NCI-H345 treated with DMSO at 0.1 percent for 48 hours (cell line): Measurements from ENCODE around the gene SLIT3.
A peak's percentile ranks its signal among the peaks of the same experiment; 100 is the strongest.

Source experiments
- DNase-seq: peaks from one replicate; lab custom pipeline; 2025; ENCODE audit not compliant: unreplicated experiment; lab: John Stamatoyannopoulos, UW

The SLIT3 gene

GRCh38 chr5:169009123-169009522 lies 291.8 kb downstream of the SLIT3 start:
- no peak for DNase-seq

- DNase-seq = no peak
Observed at GRCh38 chr5:169006842-169007790, 293.8 kb downstream of the SLIT3 start.

GRCh38 chr5:169004551-169004950 lies 296.4 kb downstream of the SLIT3 start:
- DNase-seq = no peak

DNA sequence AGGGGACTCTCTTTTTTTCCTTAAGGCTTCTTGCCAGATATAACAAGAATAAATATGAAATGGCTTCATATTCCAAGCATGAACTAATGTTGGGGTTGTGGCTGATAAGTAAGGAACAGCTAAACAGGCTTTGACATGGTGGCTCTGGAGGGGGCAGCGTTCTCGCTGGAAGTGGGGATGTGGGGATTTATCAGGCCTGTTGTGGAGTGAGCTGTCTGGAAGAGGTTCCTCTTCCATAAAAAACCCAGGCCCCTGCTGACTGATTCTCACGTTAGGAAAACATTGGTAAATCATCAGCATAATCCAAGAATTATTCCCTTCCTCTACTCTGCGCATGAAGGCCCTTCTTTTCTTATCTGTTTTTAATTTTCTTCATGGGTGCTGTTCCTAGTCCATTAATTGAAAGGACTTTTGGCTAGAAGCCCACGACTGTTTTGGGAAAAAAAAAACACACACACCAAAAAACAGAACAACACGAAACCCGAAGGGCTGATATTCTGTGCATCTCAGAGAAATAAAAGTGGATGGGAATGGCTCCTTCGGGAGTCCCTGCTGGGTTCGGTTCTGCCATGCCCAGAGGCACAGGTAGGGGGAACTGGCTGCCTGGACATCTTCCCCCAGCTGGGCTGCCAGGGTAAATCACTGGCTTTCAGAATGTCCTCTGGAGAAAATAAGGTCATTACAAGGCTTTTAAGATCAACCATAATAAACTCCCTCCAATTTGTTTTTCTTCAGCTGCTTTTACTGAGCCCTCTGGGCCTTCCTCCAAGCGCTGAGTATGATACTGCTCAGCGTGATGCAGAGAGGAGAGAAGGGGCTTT lies 297.0 kb downstream of the SLIT3 start:
- no peak for DNase-seq

- no peak for DNase-seq
Observed at GRCh38 chr5:169002953-169003555, 297.9 kb downstream of the SLIT3 start.

GRCh38 chr5:169001394-169001793 lies 299.5 kb downstream of the SLIT3 start:
- no peak for DNase-seq

- no peak for DNase-seq
Observed at GRCh38 chr5:168995024-168995423, 305.9 kb downstream of the SLIT3 start.

DNA sequence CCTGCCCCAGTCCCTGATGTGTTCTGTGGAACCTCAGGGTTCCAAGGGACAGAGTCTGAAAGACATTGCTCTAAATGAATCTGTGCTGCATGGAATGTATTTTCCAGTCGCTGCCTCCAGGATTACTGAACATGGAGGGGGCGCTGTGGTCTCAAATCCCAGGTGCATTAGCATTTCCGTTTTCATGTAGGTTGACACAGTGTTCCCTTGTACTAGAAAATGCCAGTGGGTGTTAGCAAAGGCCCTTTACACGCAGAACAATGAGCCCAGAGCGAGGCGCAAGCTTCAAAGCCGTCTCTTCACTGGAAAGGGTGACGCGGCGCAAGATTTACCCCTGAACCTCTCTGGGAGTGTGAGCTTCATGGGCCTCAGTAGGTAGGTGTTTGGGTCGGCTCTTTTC lies 308.3 kb downstream of the SLIT3 start:
- no peak for DNase-seq

- DNase-seq = no peak
Observed at GRCh38 chr5:168992016-168992415, 308.9 kb downstream of the SLIT3 start.

DNA sequence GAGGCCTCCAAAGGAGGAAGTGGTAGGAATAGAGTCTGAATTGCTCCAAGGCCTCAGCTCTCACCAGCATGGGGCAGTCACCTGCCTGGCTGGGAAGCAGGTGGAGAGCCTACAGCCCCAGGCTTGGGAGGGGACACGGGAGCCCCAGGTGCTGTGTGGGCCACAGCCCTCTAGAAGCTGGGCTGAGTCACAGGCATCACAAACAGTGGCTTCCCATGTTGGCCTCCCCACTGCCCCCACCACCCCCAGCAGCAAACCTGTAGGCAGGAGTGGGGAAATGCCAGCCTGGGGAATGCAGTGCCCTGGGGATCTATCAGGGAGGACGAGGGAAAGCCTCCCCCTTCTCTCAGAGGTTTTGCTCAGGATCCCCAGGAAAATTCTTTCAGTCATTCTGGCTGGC lies 309.6 kb downstream of the SLIT3 start:
- DNase-seq = no peak

GRCh38 chr5:168990679-168991078 lies 310.3 kb downstream of the SLIT3 start:
- DNase-seq = no peak

DNA sequence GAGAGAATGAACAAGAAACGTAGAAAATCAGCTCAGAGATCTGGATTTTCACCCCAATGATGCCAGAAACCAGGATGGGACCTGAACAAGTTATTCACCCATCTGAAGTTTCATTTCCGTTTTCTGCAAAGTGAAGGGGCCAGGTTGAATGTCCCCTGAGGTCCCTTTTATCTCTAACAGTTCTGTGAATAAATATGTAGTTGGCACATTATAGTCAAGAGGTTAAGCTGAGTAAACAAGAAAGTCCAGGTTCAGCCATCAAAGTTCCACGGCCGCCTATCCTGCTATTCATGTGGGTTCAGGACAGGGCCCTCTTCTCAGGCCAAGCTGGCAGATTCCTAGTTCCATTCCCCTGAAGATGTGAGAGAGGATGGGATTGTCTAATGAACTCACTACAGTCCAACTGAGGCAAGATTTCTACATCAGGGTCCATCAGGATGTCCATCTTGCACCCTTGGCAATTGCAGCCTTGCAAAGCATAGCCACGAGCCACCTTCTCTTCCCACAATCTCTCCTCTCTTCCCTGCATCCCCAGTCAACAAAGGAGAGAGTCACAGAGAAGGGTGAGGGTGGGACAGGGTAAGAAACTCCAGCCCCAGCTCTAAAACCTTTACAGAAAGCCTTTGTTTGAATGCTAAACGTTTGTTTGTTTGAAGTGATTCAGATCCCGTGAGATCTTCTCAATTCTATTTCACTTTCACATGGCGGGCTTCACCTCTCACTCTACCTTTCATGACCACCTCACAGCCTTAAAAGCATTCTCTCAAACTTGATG lies 311.0 kb downstream of the SLIT3 start:
- no peak for DNase-seq

DNA sequence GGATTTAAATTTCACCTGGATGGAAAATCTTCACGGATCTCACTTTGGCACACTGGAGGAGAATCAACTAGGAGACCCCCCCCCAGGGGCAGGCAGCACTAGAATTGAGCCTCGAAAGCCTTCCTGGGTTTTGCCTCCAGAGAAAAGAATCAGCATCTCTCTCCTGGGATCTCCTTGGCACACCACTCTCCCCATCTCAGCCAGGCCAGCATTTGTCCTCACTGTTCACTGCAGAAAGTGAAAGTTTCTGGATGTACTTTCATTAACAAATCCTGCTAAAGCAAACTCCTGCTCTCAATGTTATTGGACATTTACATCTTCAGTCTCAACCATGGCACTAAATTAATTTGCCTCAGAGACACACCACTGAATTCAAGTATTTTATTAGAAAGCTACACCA lies 312.2 kb downstream of the SLIT3 start:
- DNase-seq = no peak

DNA sequence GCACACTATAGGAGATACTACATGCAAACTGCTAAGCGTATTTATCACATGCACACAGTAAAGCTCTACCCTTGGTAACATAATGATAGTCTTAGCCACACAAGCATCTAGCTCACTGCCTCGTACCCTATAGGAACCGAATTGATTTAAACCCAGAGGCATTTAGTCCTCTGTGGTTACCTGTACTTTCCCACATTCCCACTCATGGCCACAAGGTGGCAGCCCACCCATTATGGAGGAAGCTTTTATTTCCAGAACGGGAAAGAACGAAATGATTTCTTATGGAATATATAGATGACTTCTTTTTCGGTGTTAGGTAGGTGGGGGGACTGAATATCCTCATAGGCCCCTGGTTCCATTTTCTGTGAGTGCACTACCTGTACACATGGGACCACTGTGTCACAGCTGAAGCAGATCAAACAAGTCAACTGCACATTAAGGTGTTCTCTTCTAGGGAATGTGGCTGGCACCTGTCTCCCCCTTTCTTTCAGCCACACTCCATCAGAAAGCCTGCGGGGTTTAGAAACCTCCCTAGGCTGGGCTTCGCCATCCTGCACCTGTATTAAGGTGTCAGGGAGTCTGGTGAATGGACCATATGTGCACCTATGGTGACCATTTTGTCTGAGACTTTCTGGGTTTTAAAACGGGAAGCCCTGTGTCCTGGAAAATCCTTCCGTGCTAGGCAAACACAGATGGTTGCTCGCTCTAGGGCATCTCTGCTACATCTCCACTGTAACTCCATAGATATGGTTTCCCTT lies 313.2 kb downstream of the SLIT3 start:
- DNase-seq = peak; percentile 34

DNA sequence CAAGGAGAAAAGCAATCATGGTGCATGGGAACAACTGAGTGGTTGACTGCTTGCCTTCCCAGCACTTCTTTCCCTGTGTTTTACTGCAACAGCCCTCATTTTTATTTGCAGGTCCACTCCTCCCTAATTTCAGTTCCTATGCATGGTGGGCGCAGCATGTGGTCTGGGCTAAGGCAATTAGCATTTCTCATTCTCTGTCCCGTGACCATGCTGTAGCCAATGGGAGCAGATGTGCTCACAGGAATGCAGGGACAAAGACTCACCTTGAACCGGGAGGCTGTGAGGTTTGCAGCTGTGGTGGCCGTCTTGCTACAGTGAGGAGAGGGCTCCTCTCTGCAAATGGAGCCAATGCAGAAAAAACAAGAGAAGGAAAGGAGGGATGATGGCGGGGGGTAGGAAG lies 315.5 kb downstream of the SLIT3 start:
- no peak for DNase-seq

- peak; percentile 18 for DNase-seq
Observed at GRCh38 chr5:168984135-168984675, 316.7 kb downstream of the SLIT3 start.

GRCh38 chr5:168979135-168979534 lies 321.8 kb downstream of the SLIT3 start:
- DNase-seq = no peak

DNA sequence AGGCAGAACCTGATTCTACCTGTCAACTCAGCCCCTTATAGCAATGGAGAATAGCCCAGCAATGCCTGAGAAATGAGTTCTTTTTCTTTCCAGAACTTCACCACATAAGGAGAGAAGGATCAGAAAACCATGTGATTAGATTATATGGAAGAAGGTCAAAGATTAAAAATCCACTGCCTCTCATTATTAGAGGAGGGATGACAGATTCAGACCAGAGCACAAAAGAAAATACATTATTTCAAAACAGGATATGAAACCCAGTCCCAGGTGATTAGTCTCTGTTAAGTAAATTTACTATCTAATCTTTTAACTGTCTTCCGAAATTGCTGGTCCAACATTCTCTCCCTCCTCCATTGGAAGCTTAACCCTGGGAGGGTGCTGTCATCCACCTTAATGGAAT lies 322.4 kb downstream of the SLIT3 start:
- no peak for DNase-seq

- no peak for DNase-seq
Observed at GRCh38 chr5:168978015-168978414, 322.9 kb downstream of the SLIT3 start.
